Tibial nerve (tissue), 4 donors: ENCODE results near the gene SMAD3. TPM values are rescaled to one million over a fixed set of nuclear protein-coding genes. Genes with fewer than 3 reads are reported as not detected.

Source experiments
- DNase-seq, 2 donors: peaks; one replicate each; pipeline ENCODE4 v3.0.0-alpha.2; 2019; ENCODE audit warnings: low spot score in 2 of 2
- H3K27ac ChIP-seq, 4 donors: fragments of 200-600 bp; sonication (generic) in 3 of 4; one replicate each; pipeline ENCODE4 v1.5.1; 2017 to 2019; ENCODE audit warnings: mild to moderate bottlenecking in 1 of 4
- H3K27me3 ChIP-seq, 2 donors: fragments of 200-600 bp; sonication (generic) in 1 of 2; one replicate each; pipeline versions ENCODE4 v1.5.1 to v1.6.0; 2017 to 2019
- H3K36me3 ChIP-seq, 3 donors: fragments of 200-600 bp; sonication (generic); one replicate each; pipeline ENCODE4 v1.5.1; 2018 to 2019
- H3K4me1 ChIP-seq, 4 donors: fragments of 200-600 bp; sonication (generic) in 3 of 4; one replicate each; pipeline ENCODE4 v1.5.1; 2017 to 2019
- H3K4me3 ChIP-seq, 4 donors: fragments of 200-600 bp; sonication (generic) in 3 of 4; one replicate each; pipeline ENCODE4 v1.5.1; 2017 to 2019; ENCODE audit warnings: mild to moderate bottlenecking in 1 of 4, moderate library complexity in 1 of 4
- H3K9me3 ChIP-seq, 4 donors: fragments of 200-600 bp; sonication (generic) in 3 of 4; one replicate each; pipeline ENCODE4 v1.5.1; 2017 to 2019
- CTCF ChIP-seq, 5 experiments: fragments of 200-600 bp in 3 of 5; fragments of 450-650 bp in 2 of 5; sonication (generic) in 3 of 5; IDR thresholded peaks; one replicate each; pipeline ENCODE4 v1.5.1; 2016 to 2019; ENCODE audit warnings: antibody characterized with exemption in 5 of 5, mild to moderate bottlenecking in 3 of 5, moderate library complexity in 2 of 5
- EP300 ChIP-seq, 2 donors: sonication (generic); formaldehyde crosslinking; IDR thresholded peaks; one replicate each; pipeline ENCODE4 v1.6.1; 2017; ENCODE audit warnings: antibody characterized with exemption in 2 of 2, mild to moderate bottlenecking in 1 of 2
- POLR2A ChIP-seq, 2 donors: fragments of 450-650 bp; IDR thresholded peaks; one replicate each; pipeline ENCODE4 v1.6.1; 2017; ENCODE audit warnings: antibody characterized with exemption in 2 of 2, mild to moderate bottlenecking in 2 of 2, moderate library complexity in 2 of 2
- WGBS, 2 donors: methylation state at CpG; one replicate each; pipeline ENCODE4 v1.1.5; 2018; 5-methylcytosine and 5-hydroxymethylcytosine counted together
- total RNA-seq, 4 donors: library from RNA; depleted of rRNA; stranded (reverse); fragments of >200 nt; gene quantifications; one replicate each; pipeline ENCODE4 v1.1.0, GENCODE V29; 2016

SMAD3 gene
- total RNA-seq, 4 donors from 2014 or later, result 36.3 to 68.6 (median 44.1) TPM

DNA sequence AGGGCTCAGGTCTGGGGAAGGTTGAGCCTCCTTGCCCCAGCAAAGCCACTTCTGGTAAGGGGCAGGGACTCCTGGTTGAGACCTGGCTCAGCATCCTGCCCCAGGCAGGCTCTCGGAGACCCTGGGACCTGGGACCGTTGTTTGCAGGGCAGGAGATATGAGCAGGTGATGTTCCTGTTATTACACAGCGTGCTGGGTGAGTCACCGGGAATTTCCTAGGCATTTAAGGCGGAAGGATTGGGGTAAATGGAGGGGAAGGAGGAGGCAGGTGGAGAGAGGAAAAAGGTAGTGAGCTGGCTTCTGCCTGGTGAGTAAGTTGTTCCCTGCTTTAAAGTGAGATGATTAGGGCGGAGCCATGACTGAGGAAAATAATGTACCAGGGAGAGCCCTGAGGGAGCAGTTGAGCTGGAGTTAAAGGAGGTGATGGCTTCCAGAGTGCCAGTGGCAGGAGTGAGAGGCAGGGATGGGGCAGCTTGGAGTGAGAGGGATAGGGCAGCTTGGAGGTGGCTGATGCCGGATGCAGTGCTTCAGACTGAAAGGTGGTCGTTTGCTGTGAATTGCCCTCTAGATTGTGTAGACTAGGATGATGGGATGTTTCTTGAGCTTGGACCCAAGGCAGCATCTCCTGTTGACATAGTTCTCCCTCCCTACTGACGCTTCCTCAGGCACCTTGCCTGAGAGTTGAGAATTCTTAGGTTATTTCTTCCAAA, 109.6 kb downstream of the SMAD3 start:
- peaks cover 0 to 40% (median 12%) of the 10 kb centered on the region in 4 donors for H3K4me1 ChIP-seq
- WGBS, 2 donors, result 82 to 88% methylated on average over 9 of the region's 9 CpGs
- no peaks in the 10 kb centered on the region for H3K9me3 ChIP-seq
- H3K36me3 ChIP-seq, result peaks cover 0 to 61% (median 4%) of the 10 kb centered on the region in 3 donors
- no peak overlapping the region for H3K4me3 ChIP-seq
- H3K27ac ChIP-seq, result peak overlapping the region in 2 of 4 donors; percentile 47 to 48
- no peaks in the 10 kb centered on the region for H3K27me3 ChIP-seq
- TF ChIP-seq CTCF (IDR thresholded peaks at IDR 0.05), result no peak
- no peak for DNase-seq

GRCh38 chr15:67175643-67176071, 110.3 kb downstream of the SMAD3 start:
- WGBS, 2 donors, result 66 to 83% methylated on average over 7 to 11 of the region's 11 CpGs
- H3K4me1 ChIP-seq, result peaks cover 0 to 40% (median 12%) of the 10 kb centered on the region in 4 donors

GRCh38 chr15:67176195-67176971, 111.0 kb downstream of the SMAD3 start:
- 59 to 62% methylated on average over 14 of the region's 14 CpGs for WGBS, 2 donors
- TF ChIP-seq CTCF (IDR thresholded peaks at IDR 0.05) (no peak), EP300 (IDR thresholded peaks at IDR 0.05) (no peak), POLR2A (IDR thresholded peaks at IDR 0.05) (no peak)
- Histone ChIP-seq H3K9me3 (no peaks in the 10 kb centered on the region), H3K27me3 (no peaks in the 10 kb centered on the region), H3K4me3 (no peak overlapping the region), H3K36me3 (peaks cover 0 to 61% (median 4%) of the 10 kb centered on the region in 3 donors), H3K27ac (peak overlapping the region in 3 of 4 donors; percentile 22 to 48 (median 47)), H3K4me1 (peaks cover 0 to 40% (median 12%) of the 10 kb centered on the region in 4 donors)
- no peak for DNase-seq

More at GRCh38 chr15:67175643-67176071, 110.3 kb downstream of the SMAD3 start:
- peak overlapping the region in 3 of 4 donors; percentile 22 to 48 (median 47) for H3K27ac ChIP-seq
- DNase-seq, result peak in 1 of 2 donors; percentile 63
- peaks cover 0 to 61% (median 4%) of the 10 kb centered on the region in 3 donors for H3K36me3 ChIP-seq
- no peaks in the 10 kb centered on the region for H3K9me3 ChIP-seq
- TF ChIP-seq POLR2A (IDR thresholded peaks at IDR 0.05) (no peak), EP300 (IDR thresholded peaks at IDR 0.05) (peak in 1 of 2 donors; percentile 82), CTCF (IDR thresholded peaks at IDR 0.05) (no peak)
- H3K27me3 ChIP-seq, result no peaks in the 10 kb centered on the region
- no peak overlapping the region for H3K4me3 ChIP-seq

DNA sequence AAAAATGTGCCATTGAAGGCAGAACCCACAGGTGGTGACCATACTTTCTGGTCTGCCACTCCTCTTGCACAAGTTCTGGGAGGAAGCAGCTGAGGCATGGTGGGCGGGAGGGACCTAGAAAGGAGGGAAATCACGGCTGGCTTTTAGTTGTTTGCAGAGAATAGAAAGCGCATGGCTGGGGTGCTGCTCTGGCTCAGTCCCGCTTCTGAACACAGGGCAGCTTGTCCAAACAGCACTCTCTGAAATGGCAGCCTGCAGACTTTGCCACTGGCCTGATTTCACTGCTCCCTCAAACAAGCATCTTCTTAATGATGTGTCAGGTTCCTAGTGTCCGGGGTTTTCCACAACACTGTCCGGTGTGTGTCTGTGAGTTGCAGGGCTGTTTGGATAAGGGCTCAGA, 112.3 kb downstream of the SMAD3 start:
- peaks cover 0 to 40% (median 12%) of the 10 kb centered on the region in 4 donors for H3K4me1 ChIP-seq
- 66 to 78% methylated on average over 6 of the region's 6 CpGs for WGBS, 2 donors
- H3K4me3 ChIP-seq, result no peak overlapping the region
- DNase-seq, result no peak
- peaks cover 0 to 63% (median 0%) of the 10 kb centered on the region in 3 donors for H3K36me3 ChIP-seq
- H3K27ac ChIP-seq, result no peak overlapping the region
- TF ChIP-seq CTCF (IDR thresholded peaks at IDR 0.05), result no peak
- TF ChIP-seq EP300 (IDR thresholded peaks at IDR 0.05), result no peak
- TF ChIP-seq POLR2A (IDR thresholded peaks at IDR 0.05), result no peak
- H3K27me3 ChIP-seq, result no peaks in the 10 kb centered on the region
- no peaks in the 10 kb centered on the region for H3K9me3 ChIP-seq
